DMS79 treated with DMSO at 0.1 percent for 48 hours (cell line): ENCODE measurements around the gene DOCK4.

Experiments
- DNase-seq: peaks from one replicate; lab custom pipeline; 2025; lab: John Stamatoyannopoulos, UW

Gene DOCK4

DNA sequence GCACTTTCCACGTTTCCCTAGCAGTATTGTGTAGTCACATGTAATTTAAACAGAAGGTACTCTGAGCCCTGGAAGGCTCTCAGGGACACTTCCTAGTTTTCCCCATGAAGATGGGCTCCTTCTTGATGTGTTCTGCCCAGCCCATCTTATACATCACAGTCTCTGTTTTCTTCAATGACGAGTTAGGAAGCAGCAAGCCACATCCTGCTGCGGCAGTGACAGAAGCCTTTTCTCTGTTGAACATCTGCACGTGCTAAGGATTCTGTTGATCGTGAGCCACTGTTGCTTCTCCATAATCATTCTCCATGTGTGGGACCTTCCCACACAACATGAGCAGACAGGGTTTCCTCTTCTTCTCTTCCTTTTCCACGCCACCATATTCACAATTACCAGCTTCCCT lies 346.0 kb downstream of the DOCK4 start:
- DNase-seq: no peak

DNA sequence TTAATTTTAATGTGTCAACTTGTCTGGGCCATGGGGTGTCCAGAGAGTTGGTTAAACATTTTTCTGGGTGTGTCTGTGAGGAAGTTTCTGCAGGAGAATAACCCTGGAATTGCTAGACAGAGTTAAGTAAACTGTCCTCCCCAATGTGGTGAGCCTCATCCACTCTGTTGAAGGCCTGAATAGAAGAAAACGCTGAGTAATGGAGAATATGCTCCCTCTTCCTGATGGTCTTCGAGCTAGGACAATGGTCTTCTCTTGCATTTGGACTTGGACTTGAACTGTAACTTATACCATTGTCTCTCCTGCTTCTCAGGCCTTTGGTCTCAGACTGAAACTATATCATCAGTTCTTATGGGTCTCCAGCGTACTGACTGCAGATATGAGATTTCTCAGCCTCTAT lies 347.9 kb downstream of the DOCK4 start:
- no peak for DNase-seq

DNA sequence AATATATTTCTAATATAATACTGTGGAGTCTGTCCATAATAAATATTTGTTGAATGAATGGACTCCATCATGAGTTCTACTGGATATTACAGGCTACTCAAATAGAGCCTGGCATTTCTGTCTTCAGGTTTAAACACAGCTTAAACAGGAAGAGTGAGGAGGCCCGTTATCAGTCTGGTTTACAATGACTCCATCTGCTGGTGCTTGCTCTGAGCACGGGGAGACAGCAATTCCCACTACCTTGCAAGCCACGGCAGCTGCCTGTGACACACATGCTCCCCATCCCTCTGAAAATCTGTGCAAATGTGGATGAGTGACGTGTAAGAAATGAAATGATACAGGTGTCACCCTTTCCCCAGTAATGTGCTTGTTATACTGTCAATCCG lies 350.4 kb downstream of the DOCK4 start:
- no peak for DNase-seq

DNA sequence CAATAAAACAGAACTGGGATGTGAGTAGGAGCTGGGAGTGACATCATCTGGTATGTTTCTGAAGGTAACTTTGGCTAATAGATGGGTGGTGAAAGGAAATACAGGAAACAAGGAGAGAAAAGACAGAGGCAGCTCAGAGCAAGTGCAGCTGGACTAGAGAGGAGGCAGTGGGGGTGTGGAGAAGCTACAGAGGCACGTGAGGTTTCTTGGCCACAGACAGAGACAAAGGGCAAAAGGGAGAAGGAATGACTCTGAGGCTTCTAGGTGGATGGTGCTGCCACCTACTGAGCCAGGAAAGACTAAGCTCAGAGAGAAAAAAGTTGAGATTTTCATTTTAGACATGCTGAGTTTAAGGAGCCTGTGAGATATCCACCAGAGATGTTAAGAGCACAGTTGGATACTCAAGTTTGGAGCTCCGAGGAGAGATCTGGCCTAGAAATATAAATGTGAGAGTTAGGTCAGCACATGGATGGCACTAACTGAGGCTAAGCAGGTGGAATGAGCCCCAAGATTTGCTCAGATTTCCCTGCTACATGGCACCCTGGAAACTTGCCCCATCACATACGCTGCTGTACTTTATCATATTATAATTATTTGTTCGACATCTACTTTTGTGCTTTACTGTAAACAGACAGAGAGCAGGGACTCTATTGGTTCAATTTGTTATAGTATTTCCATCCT lies 350.9 kb downstream of the DOCK4 start:
- DNase-seq: peak; percentile 22

DNA sequence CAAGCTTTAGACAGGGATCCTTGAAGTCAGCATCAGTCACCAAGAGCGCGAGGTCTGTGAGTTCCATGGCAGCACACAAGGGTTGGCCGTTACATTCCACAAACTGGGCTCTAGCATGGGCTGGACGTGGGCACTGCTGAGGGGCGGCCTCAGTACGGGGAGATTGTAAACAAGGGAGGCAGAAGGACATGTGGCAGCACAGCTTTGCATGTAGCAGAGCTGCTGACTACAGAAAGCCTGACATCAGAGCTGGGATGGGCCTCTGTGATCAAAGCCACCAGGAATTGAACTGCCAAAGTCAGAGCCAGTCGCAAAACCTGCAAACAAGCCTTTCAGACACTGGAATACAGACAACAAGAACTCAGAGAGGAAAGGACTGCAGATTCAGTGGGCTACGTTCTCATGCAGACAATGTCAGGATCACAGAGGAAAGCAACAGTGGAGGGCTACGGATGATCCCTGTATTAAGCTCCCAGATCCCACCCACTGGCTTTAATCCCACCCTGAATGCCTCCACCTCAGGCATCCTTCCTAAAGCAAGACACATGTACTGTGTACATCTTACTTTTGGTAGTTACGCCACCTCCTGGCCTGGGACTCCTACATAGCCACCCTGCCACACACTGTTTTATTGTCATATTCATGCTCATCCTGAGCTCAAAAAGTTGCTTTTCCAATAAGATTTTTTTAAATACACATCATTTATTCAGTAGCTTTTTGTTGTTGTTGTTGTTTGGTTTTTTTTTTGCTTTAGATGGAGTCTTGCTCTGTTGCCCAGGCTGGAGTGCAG lies 352.8 kb downstream of the DOCK4 start:
- DNase-seq: no peak

DNA sequence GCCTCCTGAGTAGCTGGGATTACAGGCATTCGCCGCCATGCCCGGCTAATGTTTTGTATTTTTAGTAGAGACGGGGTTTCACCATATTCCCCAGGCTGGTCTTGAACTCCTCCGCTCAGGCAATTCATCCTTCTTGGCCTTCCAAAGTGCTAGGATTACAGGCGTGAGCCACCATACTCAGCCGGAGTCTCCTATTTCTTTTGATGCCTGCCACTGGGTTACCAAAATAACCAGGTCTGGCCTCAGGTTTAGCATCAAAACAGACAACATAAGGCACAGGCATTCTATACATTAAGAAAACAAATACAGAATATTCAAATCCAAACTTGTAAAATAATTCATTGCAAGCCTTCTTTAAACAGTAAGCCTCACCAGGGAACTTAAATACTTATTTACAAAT lies 354.1 kb downstream of the DOCK4 start:
- no peak for DNase-seq

DNA sequence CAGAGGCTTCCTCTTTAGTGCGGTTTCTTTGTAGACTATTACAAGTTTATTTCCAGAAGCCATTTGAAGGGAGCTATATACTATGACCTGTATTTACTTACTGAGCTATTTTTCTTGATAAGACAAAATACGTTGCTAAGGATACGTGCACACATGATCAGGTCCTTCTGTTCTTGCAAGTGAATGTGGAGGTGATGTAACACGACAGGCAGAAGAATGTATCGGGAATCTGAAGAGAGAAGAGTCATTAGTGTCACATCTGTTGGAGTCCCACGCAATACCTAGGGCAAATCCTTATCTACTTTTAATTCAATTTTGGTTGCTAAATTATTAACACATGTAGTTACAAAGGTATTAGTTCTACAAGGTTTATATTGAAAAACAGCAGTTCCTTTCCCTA lies 359.3 kb downstream of the DOCK4 start:
- DNase-seq: no peak

DNA sequence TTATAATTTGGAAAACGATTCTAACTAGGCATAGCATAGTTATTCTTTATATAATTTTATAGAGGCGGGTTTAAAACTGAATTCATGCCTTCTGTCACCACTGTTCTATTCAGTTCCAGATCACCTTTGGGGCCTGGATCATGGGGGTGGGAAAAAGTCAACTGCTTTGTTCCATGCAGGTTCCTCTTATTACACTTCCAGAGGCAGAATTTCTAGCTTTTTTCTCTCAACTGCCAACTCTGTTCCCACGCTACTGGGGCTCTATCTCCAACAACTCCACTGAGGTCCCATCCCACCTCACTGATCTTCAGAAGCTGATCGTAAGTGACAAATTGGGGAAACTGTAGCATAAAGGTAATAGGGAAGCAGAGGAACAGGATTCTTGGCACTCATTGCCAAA lies 360.3 kb downstream of the DOCK4 start:
- DNase-seq: no peak

DNA sequence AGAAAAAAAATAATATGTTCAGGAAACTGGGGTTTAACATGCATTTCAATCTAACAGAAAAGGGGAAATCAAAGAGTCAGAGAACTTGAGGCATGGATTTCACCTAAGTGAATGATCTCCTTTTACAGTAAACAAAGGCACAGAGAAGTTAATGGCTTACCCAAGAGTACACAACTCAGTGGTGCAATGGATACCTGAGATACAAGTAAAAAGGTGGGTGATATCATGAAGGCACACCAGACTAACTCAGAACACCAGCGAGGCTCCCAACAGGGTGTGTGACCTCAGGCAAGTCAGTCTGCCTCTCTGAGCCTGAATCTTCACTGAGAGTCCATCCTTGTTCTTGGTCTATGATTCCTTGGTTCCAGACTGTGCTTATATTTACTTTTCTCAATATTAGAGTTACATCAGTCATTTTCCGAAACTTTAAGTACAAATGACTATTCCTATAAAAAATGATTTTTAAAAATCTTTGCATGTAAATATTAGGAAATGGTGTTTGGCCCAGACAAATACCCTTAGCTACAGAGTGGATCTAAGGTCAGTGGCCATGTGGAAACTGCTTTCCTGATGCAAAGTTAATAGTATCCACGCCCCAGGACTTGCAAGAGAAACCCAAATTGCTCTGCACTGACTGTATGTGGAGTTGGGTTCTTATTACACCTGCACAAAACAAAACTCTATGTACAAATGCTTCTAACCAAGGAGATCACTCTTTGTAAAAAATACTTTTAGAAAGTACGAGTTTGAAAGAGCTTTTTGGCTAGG lies 361.1 kb downstream of the DOCK4 start:
- no peak for DNase-seq

DNA sequence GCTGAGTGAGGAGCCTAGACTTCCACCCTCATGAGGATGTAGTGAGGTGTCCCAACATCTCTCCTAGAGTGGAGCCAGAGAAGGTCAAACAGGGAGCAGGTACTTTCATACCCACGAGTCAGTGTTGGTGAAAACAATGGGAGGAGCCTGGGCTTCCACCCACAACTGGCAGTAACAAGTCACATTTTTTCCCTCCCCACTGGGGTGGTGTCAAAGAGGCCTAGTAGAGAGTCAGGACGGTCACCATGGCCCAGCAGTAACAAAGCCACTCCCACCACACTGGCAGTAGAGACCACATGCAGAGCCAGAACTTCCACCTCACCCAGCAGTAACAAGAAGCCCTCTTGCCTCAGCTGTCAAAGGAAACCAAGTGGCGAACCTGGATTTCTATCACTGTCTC lies 363.7 kb downstream of the DOCK4 start:
- no peak for DNase-seq

DNA sequence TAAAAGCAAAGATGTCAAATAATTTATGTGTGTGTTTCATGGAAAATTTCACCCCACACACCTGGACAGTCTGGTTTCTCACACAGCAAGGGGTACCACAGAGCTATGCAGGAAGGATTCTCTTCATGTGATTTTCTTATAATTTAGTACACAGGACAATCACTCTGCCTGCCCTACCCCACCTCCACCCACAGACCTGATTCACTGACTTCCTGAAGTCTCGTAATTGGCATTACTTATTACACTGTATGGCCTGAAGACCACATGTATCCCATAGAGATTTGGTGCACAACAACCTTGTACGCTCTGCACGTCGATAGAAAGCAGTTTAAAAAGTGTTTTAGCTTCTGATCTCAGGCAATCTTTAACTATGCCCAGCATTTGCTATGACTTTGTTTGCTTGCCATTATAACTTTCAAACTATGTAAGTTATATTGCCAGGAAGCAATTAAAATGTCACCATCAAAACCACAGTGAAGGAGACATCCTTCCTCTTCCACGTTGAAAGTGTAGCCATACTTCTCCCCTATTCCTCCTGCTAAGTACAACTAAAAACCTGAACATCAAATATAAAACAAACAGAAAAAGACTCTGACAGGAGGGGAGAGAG lies 364.5 kb downstream of the DOCK4 start:
- no peak for DNase-seq

DNA sequence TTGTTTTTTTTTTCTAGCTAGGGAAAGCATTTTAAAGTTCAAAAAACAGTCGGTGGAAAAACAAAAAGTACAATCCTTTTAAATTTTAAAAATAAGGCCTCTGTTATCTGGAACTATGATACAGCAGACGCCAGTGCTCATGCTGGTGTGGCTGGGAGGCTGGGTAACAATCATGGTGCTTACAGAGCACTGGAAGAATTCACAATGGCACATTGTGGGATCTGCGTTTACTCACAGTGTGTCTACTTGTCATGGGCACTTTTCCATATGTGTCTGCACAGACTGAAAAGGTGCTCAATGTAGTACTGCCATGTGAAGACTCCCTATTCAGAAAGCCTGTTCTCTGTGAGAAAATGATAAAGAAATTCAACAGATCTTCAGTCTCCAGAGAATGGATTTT lies 365.7 kb downstream of the DOCK4 start:
- no peak for DNase-seq

DNA sequence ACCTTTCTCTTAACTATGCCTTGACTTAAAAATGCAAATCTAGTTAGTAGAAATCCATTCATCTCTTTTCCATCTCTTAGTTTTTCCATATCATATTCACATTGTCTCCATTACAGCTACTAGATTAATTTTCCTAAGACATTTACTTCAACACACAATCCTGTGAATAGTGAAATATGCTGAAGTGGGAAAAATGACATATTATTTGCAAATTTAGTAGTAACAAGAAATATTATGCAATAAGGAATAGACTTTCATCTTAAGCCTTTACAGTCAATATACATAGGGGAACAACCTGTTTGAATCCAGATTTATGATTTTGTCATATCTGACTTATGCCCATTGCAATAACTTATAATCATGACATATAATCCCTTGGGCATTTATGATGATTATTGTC lies 366.9 kb downstream of the DOCK4 start:
- no peak for DNase-seq

DNA sequence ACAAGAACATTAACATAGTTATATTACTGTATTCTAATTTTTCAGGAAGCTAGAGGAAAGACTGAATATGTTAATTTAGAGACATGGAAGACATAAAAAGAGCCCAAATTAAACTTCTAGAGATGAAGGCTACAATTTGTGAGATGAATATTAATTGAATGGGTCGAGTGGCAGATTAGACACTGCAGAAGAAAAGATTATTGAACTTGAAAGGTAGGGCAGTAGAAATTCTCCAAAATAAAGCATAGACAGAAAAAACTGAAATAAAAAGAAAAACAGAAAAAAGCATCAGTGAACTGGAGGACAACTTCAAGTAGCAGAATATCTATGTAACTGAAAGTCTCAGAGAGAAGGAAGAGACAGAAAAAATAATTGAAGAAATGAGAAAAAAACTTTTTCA lies 369.6 kb downstream of the DOCK4 start:
- DNase-seq: no peak

DNA sequence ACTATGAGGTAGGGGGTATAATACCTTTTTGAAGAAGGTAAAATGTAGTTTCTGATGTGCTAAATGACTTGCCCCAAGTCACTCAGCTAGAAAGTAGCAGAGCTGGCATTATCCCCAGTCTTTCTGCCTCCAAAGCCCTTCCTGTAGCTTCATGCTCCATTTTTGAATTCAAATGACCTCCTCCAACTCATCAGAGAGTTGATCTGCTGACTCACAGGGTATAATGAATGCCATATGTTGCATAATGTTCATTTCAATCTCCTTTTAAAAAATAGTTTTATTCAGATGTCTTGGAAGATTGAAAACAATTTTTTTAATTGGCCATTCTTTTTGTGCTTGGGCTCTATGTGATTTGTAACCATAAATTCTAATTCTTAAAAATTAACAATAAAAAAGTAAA lies 371.1 kb downstream of the DOCK4 start:
- no peak for DNase-seq

DNA sequence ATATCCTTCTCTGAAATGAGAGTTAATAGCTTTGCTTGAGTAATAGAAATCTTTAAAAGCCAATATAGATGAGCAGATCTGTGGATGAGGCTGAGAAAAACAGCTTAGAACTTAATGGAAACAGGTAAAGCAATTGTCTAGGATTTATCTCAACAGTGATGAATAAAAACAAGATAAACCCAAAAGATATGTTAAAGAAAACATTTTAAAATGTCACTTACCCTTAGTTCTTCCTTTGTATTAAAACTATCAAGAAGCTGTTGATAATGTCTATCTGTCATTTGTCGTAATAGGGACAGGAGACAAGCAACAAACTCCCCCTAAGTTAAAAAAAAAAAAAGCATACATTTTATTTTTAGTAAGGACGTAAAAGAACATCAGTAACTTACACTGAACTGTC lies 371.8 kb downstream of the DOCK4 start:
- DNase-seq: no peak

DNA sequence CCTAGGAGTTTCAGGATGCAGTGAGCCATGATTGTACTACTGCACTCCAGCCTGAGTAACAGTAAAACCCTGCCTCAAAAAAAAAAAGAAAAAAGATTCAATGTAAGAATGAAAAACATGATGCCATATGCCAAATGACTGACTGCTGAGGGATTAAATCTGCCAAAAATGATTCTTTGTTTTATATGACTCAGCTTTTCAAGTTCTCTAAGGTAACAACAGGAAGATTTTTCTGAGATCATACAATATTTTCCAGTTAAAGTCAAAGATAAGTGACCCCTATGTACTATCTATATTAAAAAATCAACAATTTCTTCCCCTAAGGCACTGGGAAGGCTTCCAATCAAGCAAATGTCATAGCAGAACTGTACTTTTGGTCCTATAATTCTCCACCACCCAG lies 372.7 kb downstream of the DOCK4 start:
- no peak for DNase-seq

DNA sequence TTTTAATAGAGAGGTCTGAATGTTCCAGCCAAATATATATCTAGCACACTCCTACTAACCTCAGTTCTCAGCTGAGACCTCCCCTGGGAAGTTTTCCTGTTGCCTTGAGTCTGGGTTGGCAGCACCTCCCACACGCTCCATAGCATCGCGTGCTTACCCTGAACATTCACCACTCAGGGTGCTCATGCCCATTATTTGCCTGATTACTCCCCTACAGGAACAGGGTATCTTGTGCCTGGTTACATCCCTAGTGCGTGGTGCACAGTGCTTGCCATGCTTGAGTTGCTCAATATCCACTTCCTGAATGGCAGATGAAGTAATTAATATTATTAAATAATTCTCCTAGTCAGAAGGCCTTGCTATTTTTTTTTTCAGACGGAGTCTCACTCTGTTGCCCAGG lies 374.0 kb downstream of the DOCK4 start:
- DNase-seq: no peak

DNA sequence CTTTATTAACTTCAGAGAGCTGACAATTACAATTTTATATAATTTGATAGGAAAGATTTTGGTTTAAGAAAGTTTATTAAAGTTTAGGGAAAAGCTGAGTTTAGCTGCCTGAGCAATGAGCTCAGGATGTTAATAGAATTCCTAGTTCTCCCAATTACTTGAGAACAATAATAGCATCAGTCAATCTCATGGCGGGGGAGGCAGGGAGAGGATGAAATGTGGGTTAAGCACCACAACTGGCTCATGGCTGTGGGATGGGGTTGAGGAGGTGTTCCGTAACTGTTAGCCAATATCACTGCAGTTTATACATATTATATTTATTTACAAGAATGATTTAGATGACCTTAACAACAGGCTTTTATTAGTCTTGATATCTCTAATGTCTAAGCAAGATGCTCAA lies 377.0 kb downstream of the DOCK4 start:
- no peak for DNase-seq

DNA sequence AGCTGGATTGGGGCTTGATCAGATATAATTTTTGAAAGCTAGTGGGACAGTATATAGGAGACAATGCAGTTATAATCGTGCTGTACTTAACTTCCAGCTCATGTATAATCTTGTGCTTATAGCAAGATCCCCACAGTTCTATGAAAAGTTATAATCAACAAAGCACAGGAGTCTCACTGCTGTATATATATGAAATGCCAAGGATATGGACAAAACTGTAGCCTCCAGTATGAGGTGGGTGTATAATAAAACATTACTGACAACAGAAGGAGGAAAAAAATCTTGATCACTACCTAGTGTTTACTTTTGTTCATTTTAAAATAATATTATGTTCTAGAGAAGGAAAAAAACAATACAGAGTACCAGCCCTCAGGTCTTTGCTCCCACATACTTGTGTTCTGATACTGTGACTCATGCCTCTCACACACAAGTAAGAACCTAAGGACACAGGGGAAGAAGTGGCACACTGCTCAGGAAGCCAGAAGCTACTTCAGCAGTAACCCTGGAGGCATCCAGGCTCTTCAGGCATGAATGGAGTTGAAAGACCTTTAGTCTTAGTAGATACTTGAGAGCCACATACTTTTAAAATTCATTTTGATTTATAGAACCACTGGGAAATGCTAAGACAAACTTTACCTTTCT lies 378.2 kb downstream of the DOCK4 start:
- peak; percentile 89 for DNase-seq

DNA sequence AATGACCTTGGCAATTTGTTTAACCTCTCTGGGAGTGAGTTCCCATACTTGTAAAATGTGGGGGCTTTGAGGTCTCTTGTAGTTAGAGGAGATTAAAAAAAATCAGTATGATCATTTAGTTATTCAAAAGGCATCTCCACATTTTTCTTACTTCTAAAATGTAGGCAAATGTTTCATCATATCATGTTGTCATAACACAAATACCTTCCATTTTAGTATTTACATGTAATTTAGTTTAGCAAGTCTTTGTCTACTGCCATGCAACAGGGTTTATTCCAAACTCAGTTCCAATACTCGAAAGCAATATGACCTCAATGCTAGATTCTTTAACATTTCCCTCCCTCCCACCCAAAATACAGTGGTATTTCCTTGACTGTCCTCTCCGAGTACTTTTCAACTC lies 381.2 kb downstream of the DOCK4 start:
- no peak for DNase-seq

DNA sequence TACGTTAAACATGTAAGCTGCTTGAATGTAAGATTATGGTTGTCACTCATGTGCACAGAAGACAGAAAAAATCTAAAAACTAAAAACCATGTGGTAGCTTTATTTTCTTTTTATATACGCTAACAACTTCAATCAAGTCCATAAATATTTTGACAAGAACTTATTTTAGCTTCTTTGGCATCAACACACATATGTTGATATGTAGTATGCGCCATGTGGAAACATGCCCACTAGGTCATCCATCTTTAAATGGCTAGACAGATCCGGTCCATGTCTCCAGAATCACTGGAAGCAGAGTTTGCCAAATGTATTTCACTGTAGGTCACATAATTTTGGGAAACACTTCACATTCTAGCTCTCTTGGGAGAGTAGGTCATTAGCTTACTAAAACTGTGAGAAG lies 382.4 kb downstream of the DOCK4 start:
- no peak for DNase-seq
